Left kidney (tissue), 2 donors: ENCODE results near the gene MYO6. TPM values are rescaled to one million over a fixed set of nuclear protein-coding genes. Genes with fewer than 3 reads are reported as not detected.

ENCODE experiments used
- DNase-seq: peaks from one replicate; pipeline ENCODE4 v3.0.0-alpha.2; 2013
- polyA plus RNA-seq: library from polyadenylated mRNA; unstranded; fragments of 120-200 nt; gene quantifications from one replicate; pipeline ENCODE4 v1.2.1, GENCODE V29; 2013; ENCODE audit not compliant: insufficient read length

MYO6 gene
- polyA plus RNA-seq, 1 donor = 118 TPM

GRCh38 chr6:75762063-75762462 is 13.0 kb downstream of the MYO6 start:
- no peak for DNase-seq

GRCh38 chr6:75766387-75766786 is 17.3 kb downstream of the MYO6 start:
- no peak for DNase-seq

- no peak for DNase-seq
Observed at GRCh38 chr6:75770844-75771243, 21.8 kb downstream of the MYO6 start.

GRCh38 chr6:75775219-75775618 is 26.2 kb downstream of the MYO6 start:
- DNase-seq = no peak

- DNase-seq = no peak
Observed at GRCh38 chr6:75776461-75776860, 27.4 kb downstream of the MYO6 start.

GRCh38 chr6:75778757-75779156 is 29.7 kb downstream of the MYO6 start:
- DNase-seq = no peak

GRCh38 chr6:75786152-75786551 is 37.1 kb downstream of the MYO6 start:
- no peak for DNase-seq

GRCh38 chr6:75788894-75789293 is 39.9 kb downstream of the MYO6 start:
- no peak for DNase-seq

GRCh38 chr6:75791881-75792280 is 42.8 kb downstream of the MYO6 start:
- DNase-seq = no peak

- DNase-seq = no peak
Observed at GRCh38 chr6:75794351-75794846, 45.4 kb downstream of the MYO6 start.

GRCh38 chr6:75794954-75795739 is 46.1 kb downstream of the MYO6 start:
- DNase-seq = no peak

- DNase-seq = no peak
Observed at GRCh38 chr6:75796723-75797122, 47.7 kb downstream of the MYO6 start.

- DNase-seq = no peak
Observed at GRCh38 chr6:75800133-75800532, 51.1 kb downstream of the MYO6 start.

- DNase-seq = no peak
Observed at GRCh38 chr6:75800708-75801505, 51.9 kb downstream of the MYO6 start.

- no peak for DNase-seq
Observed at GRCh38 chr6:75802366-75802765, 53.3 kb downstream of the MYO6 start.

- no peak for DNase-seq
Observed at GRCh38 chr6:75808507-75808906, 59.5 kb downstream of the MYO6 start.

- no peak for DNase-seq
Observed at GRCh38 chr6:75812560-75812959, 63.5 kb downstream of the MYO6 start.

- DNase-seq = no peak
Observed at GRCh38 chr6:75813476-75814250, 64.6 kb downstream of the MYO6 start.

- no peak for DNase-seq
Observed at GRCh38 chr6:75815756-75816155, 66.7 kb downstream of the MYO6 start.

GRCh38 chr6:75818098-75818855 is 69.2 kb downstream of the MYO6 start:
- no peak for DNase-seq

GRCh38 chr6:75819776-75820487 is 70.9 kb downstream of the MYO6 start:
- no peak for DNase-seq
